ENCODE results near the gene DEFB132.

The DEFB132 gene

GRCh38 chr20:273884-274283 lies 16.4 kb downstream of the DEFB132 start:
- no peaks in the 10 kb centered on the region for H3K9me3 Mint-ChIP-seq
- peaks cover 9% of the 10 kb centered on the region for H3K36me3 Mint-ChIP-seq (ENCODE audit: low read depth)
- no peak for DNase-seq (ENCODE audit: low spot score)
- no peak overlapping the region for H3K4me3 Mint-ChIP-seq
- no peak overlapping the region for H3K27ac Mint-ChIP-seq
- no peaks in the 10 kb centered on the region for H3K27me3 Mint-ChIP-seq (ENCODE audit: low read depth)
- no peaks in the 10 kb centered on the region for H3K4me1 Mint-ChIP-seq (ENCODE audit: low read depth)

- Mint-ChIP-seq H3K27me3 (ENCODE audit: low read depth) (no peaks in the 10 kb centered on the region), H3K36me3 (ENCODE audit: low read depth) (peaks cover 9% of the 10 kb centered on the region), H3K4me1 (ENCODE audit: low read depth) (no peaks in the 10 kb centered on the region), H3K27ac (no peak overlapping the region), H3K4me3 (no peak overlapping the region), H3K9me3 (no peaks in the 10 kb centered on the region)
- no peak for DNase-seq (ENCODE audit: low spot score)
Measured at GRCh38 chr20:275791-276190, 18.3 kb downstream of the DEFB132 start.

GRCh38 chr20:276620-277495 lies 19.3 kb downstream of the DEFB132 start:
- Mint-ChIP-seq H3K36me3 (ENCODE audit: low read depth) (peaks cover 9% of the 10 kb centered on the region), H3K27ac (no peak overlapping the region), H3K27me3 (ENCODE audit: low read depth) (no peaks in the 10 kb centered on the region), H3K4me1 (ENCODE audit: low read depth) (no peaks in the 10 kb centered on the region), H3K9me3 (no peaks in the 10 kb centered on the region), H3K4me3 (no peak overlapping the region)
- DNase-seq (ENCODE audit: low spot score), result no peak

- Mint-ChIP-seq H3K4me1 (ENCODE audit: low read depth) (no peaks in the 10 kb centered on the region), H3K27me3 (ENCODE audit: low read depth) (no peaks in the 10 kb centered on the region), H3K27ac (no peak overlapping the region), H3K36me3 (ENCODE audit: low read depth) (peaks cover 9% of the 10 kb centered on the region), H3K4me3 (no peak overlapping the region), H3K9me3 (no peaks in the 10 kb centered on the region)
- no peak for DNase-seq (ENCODE audit: low spot score)
Measured at GRCh38 chr20:277496-277781, 19.9 kb downstream of the DEFB132 start.

GRCh38 chr20:278181-278580 lies 20.7 kb downstream of the DEFB132 start:
- Mint-ChIP-seq H3K4me1 (ENCODE audit: low read depth) (no peaks in the 10 kb centered on the region), H3K27me3 (ENCODE audit: low read depth) (no peaks in the 10 kb centered on the region), H3K27ac (no peak overlapping the region), H3K9me3 (no peaks in the 10 kb centered on the region), H3K4me3 (no peak overlapping the region), H3K36me3 (ENCODE audit: low read depth) (peaks cover 9% of the 10 kb centered on the region)
- no peak for DNase-seq (ENCODE audit: low spot score)

GRCh38 chr20:278607-279571 lies 21.4 kb downstream of the DEFB132 start:
- no peak overlapping the region for H3K27ac Mint-ChIP-seq

GRCh38 chr20:284172-284571 lies 26.6 kb downstream of the DEFB132 start:
- Mint-ChIP-seq H3K4me1 (ENCODE audit: low read depth) (peaks cover 13% of the 10 kb centered on the region), H3K4me3 (no peak overlapping the region), H3K9me3 (no peaks in the 10 kb centered on the region), H3K27me3 (ENCODE audit: low read depth) (no peaks in the 10 kb centered on the region), H3K27ac (no peak overlapping the region), H3K36me3 (ENCODE audit: low read depth) (peaks cover 5% of the 10 kb centered on the region)
- DNase-seq (ENCODE audit: low spot score), result no peak

More at GRCh38 chr20:278607-279571, 21.4 kb downstream of the DEFB132 start:
- no peak for DNase-seq (ENCODE audit: low spot score)
- no peaks in the 10 kb centered on the region for H3K9me3 Mint-ChIP-seq
- H3K4me3 Mint-ChIP-seq, result no peak overlapping the region
- H3K4me1 Mint-ChIP-seq (ENCODE audit: low read depth), result no peaks in the 10 kb centered on the region
- H3K27me3 Mint-ChIP-seq (ENCODE audit: low read depth), result no peaks in the 10 kb centered on the region
- H3K36me3 Mint-ChIP-seq (ENCODE audit: low read depth), result peaks cover 9% of the 10 kb centered on the region

- Mint-ChIP-seq H3K27ac (no peak overlapping the region), H3K9me3 (no peaks in the 10 kb centered on the region), H3K4me1 (ENCODE audit: low read depth) (peaks cover 19% of the 10 kb centered on the region), H3K4me3 (no peak overlapping the region), H3K27me3 (ENCODE audit: low read depth) (no peaks in the 10 kb centered on the region), H3K36me3 (ENCODE audit: low read depth) (peaks cover 6% of the 10 kb centered on the region)
- no peak for DNase-seq (ENCODE audit: low spot score)
Measured at GRCh38 chr20:286508-286907, 29.0 kb downstream of the DEFB132 start.

- peaks cover 6% of the 10 kb centered on the region for H3K36me3 Mint-ChIP-seq (ENCODE audit: low read depth)
- H3K4me3 Mint-ChIP-seq, result no peak overlapping the region
- no peaks in the 10 kb centered on the region for H3K27me3 Mint-ChIP-seq (ENCODE audit: low read depth)
- no peak for DNase-seq (ENCODE audit: low spot score)
- H3K9me3 Mint-ChIP-seq, result no peaks in the 10 kb centered on the region
- no peak overlapping the region for H3K27ac Mint-ChIP-seq
- H3K4me1 Mint-ChIP-seq (ENCODE audit: low read depth), result peaks cover 19% of the 10 kb centered on the region
Measured at GRCh38 chr20:288956-289692, 31.6 kb downstream of the DEFB132 start.

- no peak overlapping the region for H3K27ac Mint-ChIP-seq
- H3K9me3 Mint-ChIP-seq, result no peaks in the 10 kb centered on the region
- H3K27me3 Mint-ChIP-seq (ENCODE audit: low read depth), result no peaks in the 10 kb centered on the region
- peaks cover 19% of the 10 kb centered on the region for H3K4me1 Mint-ChIP-seq (ENCODE audit: low read depth)
- no peak overlapping the region for H3K4me3 Mint-ChIP-seq
- DNase-seq (ENCODE audit: low spot score), result no peak
- H3K36me3 Mint-ChIP-seq (ENCODE audit: low read depth), result peaks cover 6% of the 10 kb centered on the region
Measured at GRCh38 chr20:289693-290083, 32.2 kb downstream of the DEFB132 start.

- Mint-ChIP-seq H3K9me3 (no peaks in the 10 kb centered on the region), H3K27ac (no peak within 1 kb of the TSS), H3K36me3 (ENCODE audit: low read depth) (peaks cover 6% of the 10 kb centered on the region), H3K4me1 (ENCODE audit: low read depth) (peaks cover 19% of the 10 kb centered on the region), H3K27me3 (ENCODE audit: low read depth) (no peaks in the 10 kb centered on the region), H3K4me3 (no peak within 1 kb of the TSS)
- peak; percentile 84 for DNase-seq (ENCODE audit: low spot score)
Measured at GRCh38 chr20:290084-290831, 32.7 kb downstream of the DEFB132 start, which contains the start of gene C20orf96. Gene C20orf96, minus strand, starts transcription at chr20:290750. Its CDS starts 140 bp downstream, at chr20:290610.

GRCh38 chr20:294602-295001 lies 37.1 kb downstream of the DEFB132 start:
- no peak for DNase-seq (ENCODE audit: low spot score)
- Mint-ChIP-seq H3K4me3 (no peak overlapping the region), H3K27me3 (ENCODE audit: low read depth) (peaks cover 2% of the 10 kb centered on the region), H3K4me1 (ENCODE audit: low read depth) (peaks cover 21% of the 10 kb centered on the region), H3K27ac (no peak overlapping the region), H3K9me3 (no peaks in the 10 kb centered on the region), H3K36me3 (ENCODE audit: low read depth) (peaks cover 19% of the 10 kb centered on the region)

- H3K27ac Mint-ChIP-seq, result peak overlapping the region; percentile 67
- DNase-seq (ENCODE audit: low spot score), result no peak
- H3K27me3 Mint-ChIP-seq (ENCODE audit: low read depth), result peaks cover 2% of the 10 kb centered on the region
- H3K4me1 Mint-ChIP-seq (ENCODE audit: low read depth), result peaks cover 25% of the 10 kb centered on the region
- H3K9me3 Mint-ChIP-seq, result no peaks in the 10 kb centered on the region
- H3K36me3 Mint-ChIP-seq (ENCODE audit: low read depth), result peaks cover 27% of the 10 kb centered on the region
- peak overlapping the region; percentile 97 for H3K4me3 Mint-ChIP-seq
Measured at GRCh38 chr20:295804-296203, 38.3 kb downstream of the DEFB132 start.
